ENCODE data around the gene TMPRSS6. TPM values are rescaled to one million over a fixed set of nuclear protein-coding genes. Genes with fewer than 3 reads are reported as not detected.

The TMPRSS6 gene
- polyA plus RNA-seq, 3 donors: not detected

DNA sequence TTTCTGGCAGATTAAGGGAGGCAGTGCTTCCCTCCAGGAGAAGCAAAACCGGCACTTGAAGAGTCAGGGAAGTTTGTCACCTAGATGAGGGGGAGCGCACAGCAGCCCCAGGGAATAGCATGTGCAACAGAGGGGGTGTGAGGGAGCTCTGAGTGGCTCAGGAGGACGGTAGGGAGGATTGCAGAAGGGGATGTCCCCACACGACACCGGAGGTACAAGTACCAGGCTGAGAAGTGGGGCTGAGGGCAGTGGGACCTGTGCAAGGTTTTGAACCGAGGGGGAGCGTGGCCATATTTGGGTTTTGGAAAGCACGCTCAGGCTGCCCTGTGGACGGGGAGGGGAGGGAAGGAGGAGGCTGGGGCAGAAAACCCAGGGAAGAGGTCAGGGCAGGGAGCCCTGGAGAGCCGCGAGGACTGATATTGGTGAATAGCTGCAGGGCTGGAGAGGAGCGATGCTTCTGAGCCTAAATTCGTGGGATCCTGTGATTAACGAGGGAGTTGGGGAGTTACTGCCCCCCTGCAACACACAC, 17.9 kb upstream of the TMPRSS6 start:
- Mint-ChIP-seq H3K27ac (no peak overlapping the region), H3K4me3 (no peak overlapping the region)

DNA sequence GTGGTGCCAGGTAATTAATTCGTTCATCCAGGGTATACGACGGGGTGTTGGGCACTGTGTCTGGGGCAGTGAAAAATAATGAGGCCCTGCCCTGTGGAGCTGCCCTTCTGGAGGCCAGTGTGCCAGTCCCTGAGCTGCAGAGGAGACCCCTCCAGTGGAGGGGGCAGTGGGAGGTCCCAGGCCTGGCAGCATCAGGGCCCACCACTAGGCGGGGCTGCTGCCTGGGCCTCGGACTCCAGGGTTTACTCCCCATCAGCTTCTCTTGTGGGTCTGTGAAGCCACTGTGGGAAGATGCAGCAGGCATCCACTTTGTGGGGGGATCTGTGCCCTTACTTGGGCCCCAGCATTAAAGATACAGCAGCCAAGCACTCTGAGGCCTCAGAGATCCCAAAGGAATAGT, 17.4 kb upstream of the TMPRSS6 start:
- Histone ChIP-seq H3K27ac (ENCODE audit: low read depth in 1 of 2, low read length in 2 of 2) (no peak overlapping the region), H4K20me1 (ENCODE audit: insufficient read depth, low read length) (no peaks in the 10 kb centered on the region), H3K4me3 (replicated peaks in 1 of 3; ENCODE audit: low read depth in 2 of 3, low read length in 3 of 3) (no peak overlapping the region), H3K36me3 (replicated peaks in 1 of 2; ENCODE audit: control insufficient read depth in 1 of 2, insufficient read depth in 2 of 2, low read length in 2 of 2) (no peaks in the 10 kb centered on the region), H3K4me1 (ENCODE audit: control insufficient read depth in 1 of 2, insufficient read depth in 2 of 2, low read length in 2 of 2) (no peaks in the 10 kb centered on the region), H3K9ac (ENCODE audit: insufficient read depth, low read length, poor library complexity, severe bottlenecking) (no peak overlapping the region), H2AFZ (ENCODE audit: insufficient read depth, low read depth, low read length, poor library complexity, severe bottlenecking) (no peak overlapping the region), H3K9me3 (replicated peaks in 1 of 2; ENCODE audit: control insufficient read depth in 1 of 2, insufficient read depth in 1 of 2, low read length in 2 of 2) (no peaks in the 10 kb centered on the region), H3K4me2 (replicated peaks; ENCODE audit: extremely low read depth, low read length, poor library complexity, severe bottlenecking) (no peak overlapping the region), H3K79me2 (ENCODE audit: insufficient read depth, low read length) (no peaks in the 10 kb centered on the region), H3K27me3 (ENCODE audit: control insufficient read depth in 2 of 2, insufficient read depth in 2 of 2, low read length in 2 of 2) (no peaks in the 10 kb centered on the region)
- WGBS (ENCODE audit: insufficient coverage): 87% methylated on average over 5 of the region's 5 CpGs
- Mint-ChIP-seq H3K9me3 (no peaks in the 10 kb centered on the region), H3K36me3 (no peaks in the 10 kb centered on the region), H3K4me3 (no peak overlapping the region), H3K27ac (no peak overlapping the region), H3K27me3 (ENCODE audit: low read depth in 3 of 3) (peaks cover 0 to 11% (median 8%) of the 10 kb centered on the region in 3 donors), H3K4me1 (peaks cover 2% of the 10 kb centered on the region)
- no peak for TF ChIP-seq CTCF (IDR thresholded peaks at IDR 0.05)
- intact Hi-C loops (cut with micrococcal nuclease): no loop called here
- no peak for DNase-seq

More for the DNA sequence above, 17.9 kb upstream of the TMPRSS6 start:
- 95% methylated on average over 12 of the region's 14 CpGs for WGBS (ENCODE audit: insufficient coverage)
- no peak for DNase-seq
- H3K9me3 ChIP-seq (replicated peaks in 1 of 2; ENCODE audit: control insufficient read depth in 1 of 2, insufficient read depth in 1 of 2, low read length in 2 of 2): no peaks in the 10 kb centered on the region
- H3K9ac ChIP-seq (ENCODE audit: insufficient read depth, low read length, poor library complexity, severe bottlenecking): no peak overlapping the region
- Mint-ChIP-seq H3K36me3 (no peaks in the 10 kb centered on the region), H3K27me3 (ENCODE audit: low read depth in 3 of 3) (peaks cover 0 to 9% (median 4%) of the 10 kb centered on the region in 3 donors), H3K9me3 (no peaks in the 10 kb centered on the region), H3K4me1 (no peaks in the 10 kb centered on the region)
- no peaks in the 10 kb centered on the region for H3K79me2 ChIP-seq (ENCODE audit: insufficient read depth, low read length)
- no peaks in the 10 kb centered on the region for H4K20me1 ChIP-seq (ENCODE audit: insufficient read depth, low read length)
- H3K4me2 ChIP-seq (replicated peaks; ENCODE audit: extremely low read depth, low read length, poor library complexity, severe bottlenecking): no peak overlapping the region
- no peak overlapping the region for H3K4me3 ChIP-seq (replicated peaks in 1 of 3; ENCODE audit: low read depth in 2 of 3, low read length in 3 of 3)
- H3K27ac ChIP-seq (ENCODE audit: low read depth in 1 of 2, low read length in 2 of 2): no peak overlapping the region
- intact Hi-C loops (cut with micrococcal nuclease): no loop called here
- no peak overlapping the region for H2AFZ ChIP-seq (ENCODE audit: insufficient read depth, low read depth, low read length, poor library complexity, severe bottlenecking)
- H3K4me1 ChIP-seq (ENCODE audit: control insufficient read depth in 1 of 2, insufficient read depth in 2 of 2, low read length in 2 of 2): no peaks in the 10 kb centered on the region
- H3K36me3 ChIP-seq (replicated peaks in 1 of 2; ENCODE audit: control insufficient read depth in 1 of 2, insufficient read depth in 2 of 2, low read length in 2 of 2): no peaks in the 10 kb centered on the region
- no peak for TF ChIP-seq CTCF (IDR thresholded peaks at IDR 0.05)
- no peaks in the 10 kb centered on the region for H3K27me3 ChIP-seq (ENCODE audit: control insufficient read depth in 2 of 2, insufficient read depth in 2 of 2, low read length in 2 of 2)

Data from CD14-positive monocyte (primary cell).